ENCODE measurements around the gene GH2. TPM values are rescaled to one million over a fixed set of nuclear protein-coding genes. Genes with fewer than 3 reads are reported as not detected.
"Not testable (repeated sequence)": the region's sequence is repeated elsewhere in the genome, so short reads cannot be mapped to it uniquely, and the experiment has no call there.

Gene GH2
- total RNA-seq, 2 donors from 2014 or later: not detected

DNA sequence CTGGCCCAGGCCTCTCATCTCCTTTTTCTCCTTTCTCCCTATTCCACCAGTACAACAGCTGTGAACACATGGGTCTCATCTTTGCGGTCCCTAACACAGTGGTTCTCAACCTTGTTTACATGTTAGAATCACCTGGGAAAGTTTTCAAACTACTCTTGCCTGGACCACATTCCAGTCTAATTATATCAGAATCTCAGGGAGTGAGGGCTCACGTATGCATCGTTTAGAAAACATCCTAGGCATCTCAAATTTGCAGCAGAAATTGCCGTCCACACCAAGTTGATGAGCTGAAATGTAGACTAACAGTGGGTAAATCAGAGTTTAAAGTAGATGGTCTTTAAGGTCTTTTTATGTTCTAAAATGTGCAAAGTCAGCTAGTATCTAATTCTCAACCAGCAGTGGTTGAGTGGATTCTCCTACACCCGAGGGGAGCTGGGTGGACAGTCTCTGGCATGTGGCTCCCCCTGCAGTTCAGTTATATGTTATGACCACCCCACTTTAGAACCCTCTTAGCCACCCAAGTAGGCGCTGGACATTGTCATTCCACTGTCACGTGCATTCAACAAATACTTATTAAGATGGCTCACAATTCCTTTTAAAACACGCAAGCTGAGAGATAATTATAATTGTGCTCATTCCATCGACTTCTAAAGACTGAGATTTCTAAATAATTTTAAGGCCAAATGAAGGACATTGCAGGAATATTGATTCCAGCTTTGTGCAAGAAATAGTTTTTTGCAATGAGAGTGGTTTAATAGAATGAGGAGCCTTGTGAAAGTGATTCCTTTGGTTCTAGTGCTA, 12.1 kb downstream of the GH2 start:
- H3K4me3 ChIP-seq; H3K36me3 ChIP-seq; H3K27ac ChIP-seq; H3K27me3 ChIP-seq; H3K4me1 ChIP-seq; H3K9me3 ChIP-seq; DNase-seq (ENCODE audit: low spot score): not testable (repeated sequence)

DNA sequence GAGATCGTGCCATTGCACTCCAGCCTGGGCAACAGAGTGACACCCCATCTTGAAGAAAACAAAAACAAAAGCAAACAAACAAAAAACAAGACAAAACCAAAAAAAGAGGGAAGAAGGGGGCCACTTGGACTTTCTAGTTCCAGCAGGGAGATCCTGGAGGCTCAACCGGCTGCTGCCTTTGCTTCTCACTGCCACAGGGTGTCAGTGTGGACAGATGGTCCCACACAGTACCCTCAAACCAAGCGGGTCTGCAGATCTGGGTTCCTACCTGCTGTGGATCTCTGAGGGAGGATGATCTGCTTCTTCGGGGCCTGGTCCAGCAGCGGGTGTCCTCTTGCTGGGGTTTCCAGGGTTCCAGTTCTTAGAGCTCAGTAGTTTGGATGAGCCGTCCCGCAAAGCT, 15.1 kb downstream of the GH2 start:
- H3K36me3 ChIP-seq; DNase-seq (ENCODE audit: low spot score); H3K27ac ChIP-seq; H3K9me3 ChIP-seq; H3K4me1 ChIP-seq; H3K4me3 ChIP-seq; H3K27me3 ChIP-seq: not testable (repeated sequence)

DNA sequence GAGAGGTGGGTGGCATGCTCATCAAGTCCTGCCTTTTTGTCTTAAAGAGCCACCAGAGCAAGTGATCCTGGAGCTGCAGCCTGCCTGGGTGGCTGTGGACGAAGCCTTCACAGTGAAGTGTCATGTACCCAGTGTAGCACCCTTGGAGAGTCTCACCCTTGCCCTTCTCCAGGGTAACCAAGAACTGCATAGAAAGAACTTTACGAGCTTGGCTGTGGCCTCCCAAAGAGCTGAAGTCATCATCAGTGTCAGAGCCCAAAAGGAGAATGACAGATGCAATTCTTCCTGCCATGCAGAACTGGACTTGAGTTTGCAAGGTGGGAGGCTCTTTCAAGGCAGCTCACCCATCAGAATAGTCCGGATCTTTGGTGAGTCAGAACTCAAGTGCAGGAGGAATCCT, 22.5 kb downstream of the GH2 start:
- no peaks in the 10 kb centered on the region for H3K36me3 ChIP-seq

GRCh38 chr17:63856425-63856824, 25.3 kb downstream of the GH2 start:
- not testable (repeated sequence) for H3K4me1 ChIP-seq; DNase-seq (ENCODE audit: low spot score); H3K9me3 ChIP-seq

More for the DNA sequence above, 22.5 kb downstream of the GH2 start:
- no peak overlapping the region for H3K4me3 ChIP-seq
- H3K27me3 ChIP-seq: no peaks in the 10 kb centered on the region
- no peak for DNase-seq (ENCODE audit: low spot score)
- no peaks in the 10 kb centered on the region for H3K4me1 ChIP-seq
- H3K9me3 ChIP-seq: no peaks in the 10 kb centered on the region
- no peak overlapping the region for H3K27ac ChIP-seq
- TF ChIP-seq, protein P1, sequence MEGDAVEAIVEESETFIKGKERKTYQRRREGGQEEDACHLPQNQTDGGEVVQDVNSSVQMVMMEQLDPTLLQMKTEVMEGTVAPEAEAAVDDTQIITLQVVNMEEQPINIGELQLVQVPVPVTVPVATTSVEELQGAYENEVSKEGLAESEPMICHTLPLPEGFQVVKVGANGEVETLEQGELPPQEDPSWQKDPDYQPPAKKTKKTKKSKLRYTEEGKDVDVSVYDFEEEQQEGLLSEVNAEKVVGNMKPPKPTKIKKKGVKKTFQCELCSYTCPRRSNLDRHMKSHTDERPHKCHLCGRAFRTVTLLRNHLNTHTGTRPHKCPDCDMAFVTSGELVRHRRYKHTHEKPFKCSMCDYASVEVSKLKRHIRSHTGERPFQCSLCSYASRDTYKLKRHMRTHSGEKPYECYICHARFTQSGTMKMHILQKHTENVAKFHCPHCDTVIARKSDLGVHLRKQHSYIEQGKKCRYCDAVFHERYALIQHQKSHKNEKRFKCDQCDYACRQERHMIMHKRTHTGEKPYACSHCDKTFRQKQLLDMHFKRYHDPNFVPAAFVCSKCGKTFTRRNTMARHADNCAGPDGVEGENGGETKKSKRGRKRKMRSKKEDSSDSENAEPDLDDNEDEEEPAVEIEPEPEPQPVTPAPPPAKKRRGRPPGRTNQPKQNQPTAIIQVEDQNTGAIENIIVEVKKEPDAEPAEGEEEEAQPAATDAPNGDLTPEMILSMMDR (IDR thresholded peaks at IDR 0.05): no peak

GRCh38 chr17:63855185-63855584, 26.6 kb downstream of the GH2 start:
- no peak for DNase-seq (ENCODE audit: low spot score)
- Histone ChIP-seq H3K9me3 (no peaks in the 10 kb centered on the region), H3K27ac (no peak overlapping the region), H3K27me3 (no peaks in the 10 kb centered on the region), H3K36me3 (no peaks in the 10 kb centered on the region), H3K4me3 (no peak overlapping the region), H3K4me1 (no peaks in the 10 kb centered on the region)
- TF ChIP-seq, protein P1 (IDR thresholded peaks at IDR 0.05): no peak

More at GRCh38 chr17:63856425-63856824, 25.3 kb downstream of the GH2 start:
- not testable (repeated sequence) for H3K27me3 ChIP-seq, H3K27ac ChIP-seq, H3K36me3 ChIP-seq, H3K4me3 ChIP-seq

DNA sequence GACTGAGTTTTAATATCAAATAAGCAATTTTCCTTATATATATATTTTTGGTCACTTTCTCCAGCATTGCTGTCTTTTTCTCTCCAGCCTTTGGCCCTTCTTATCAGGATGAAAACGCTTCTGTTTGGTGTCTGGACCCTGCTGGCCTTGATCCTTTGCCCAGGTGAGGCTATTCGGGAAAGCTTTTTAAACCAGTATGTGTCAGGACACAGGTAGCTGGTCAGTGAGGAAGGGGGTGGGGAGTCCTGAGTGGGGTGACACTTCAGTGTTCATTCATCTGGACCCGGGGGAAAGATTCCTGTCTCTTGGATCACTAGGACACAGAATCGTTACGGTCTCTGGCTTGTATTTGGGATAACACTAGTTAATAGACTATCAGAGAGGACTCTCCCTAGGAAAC, 27.0 kb downstream of the GH2 start:
- TF ChIP-seq, protein P1 (IDR thresholded peaks at IDR 0.05): no peak
- H3K36me3 ChIP-seq: no peaks in the 10 kb centered on the region
- H3K27me3 ChIP-seq: no peaks in the 10 kb centered on the region
- no peak overlapping the region for H3K4me3 ChIP-seq
- H3K27ac ChIP-seq: no peak overlapping the region
- H3K4me1 ChIP-seq: no peaks in the 10 kb centered on the region
- H3K9me3 ChIP-seq: no peaks in the 10 kb centered on the region
- no peak for DNase-seq (ENCODE audit: low spot score)

DNA sequence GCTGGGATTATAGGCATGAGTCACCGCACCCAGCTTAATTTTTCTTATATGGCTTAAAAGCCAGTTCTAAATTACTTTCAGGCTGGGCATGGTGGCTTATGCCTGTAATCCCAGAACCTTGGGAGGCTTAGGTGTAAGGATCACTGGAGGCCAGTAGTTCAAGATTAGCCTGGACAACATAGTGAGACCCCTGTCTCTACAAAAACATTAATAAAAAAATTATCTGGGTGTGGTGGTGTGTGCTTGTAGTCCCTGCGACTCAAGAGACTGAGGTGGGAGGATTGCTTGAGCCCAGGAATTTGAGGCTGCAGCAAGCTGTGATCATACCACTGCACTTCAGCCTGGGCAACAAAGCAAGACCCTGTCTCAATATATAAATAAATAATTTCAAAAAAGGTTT, 28.5 kb downstream of the GH2 start:
- Histone ChIP-seq H3K4me3 (no peak overlapping the region), H3K27ac (no peak overlapping the region), H3K27me3 (no peaks in the 10 kb centered on the region), H3K4me1 (peaks cover 0 to 4% of the 10 kb centered on the region in 2 donors), H3K9me3 (no peaks in the 10 kb centered on the region), H3K36me3 (no peaks in the 10 kb centered on the region)
- TF ChIP-seq, protein P1 (IDR thresholded peaks at IDR 0.05): no peak
- DNase-seq (ENCODE audit: low spot score): no peak

All from right atrium auricular region (tissue), 2 donors.